Stimulated activated CD8-positive, alpha-beta memory T cell treated with anti-CD3 and anti-CD28 coated beads, Interleukin-4, amount 100 ng/mL, for 4 hours (primary cell): Measurements from ENCODE around the gene ARMC2.

Experiments used
- DNase-seq, 2 donors: peaks; one replicate each; pipeline ENCODE4 v3.0.0-alpha.2; 2020; ENCODE audit warnings: low read depth in 2 of 2, low spot score in 1 of 2

ARMC2 gene

DNA sequence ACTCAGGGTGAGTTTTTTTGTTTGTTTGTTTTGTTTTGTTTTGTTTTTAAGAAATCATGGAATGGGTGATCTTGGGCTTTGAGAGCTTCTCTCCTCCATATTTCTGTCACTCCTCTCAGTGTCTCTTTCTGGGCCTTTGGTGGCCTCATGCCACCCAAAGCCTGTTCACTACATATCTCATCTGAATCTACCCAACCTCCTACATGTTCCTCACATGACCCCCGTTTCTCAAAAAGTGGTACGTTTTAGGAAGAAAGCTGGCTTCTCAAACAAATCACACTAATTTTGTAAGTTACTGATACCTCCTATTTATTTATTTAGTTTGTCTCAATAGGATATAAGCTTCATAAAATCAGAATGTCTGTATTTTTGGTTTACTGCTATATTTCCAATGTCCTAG lies 166.4 kb downstream of the ARMC2 start:
- no peak for DNase-seq

DNA sequence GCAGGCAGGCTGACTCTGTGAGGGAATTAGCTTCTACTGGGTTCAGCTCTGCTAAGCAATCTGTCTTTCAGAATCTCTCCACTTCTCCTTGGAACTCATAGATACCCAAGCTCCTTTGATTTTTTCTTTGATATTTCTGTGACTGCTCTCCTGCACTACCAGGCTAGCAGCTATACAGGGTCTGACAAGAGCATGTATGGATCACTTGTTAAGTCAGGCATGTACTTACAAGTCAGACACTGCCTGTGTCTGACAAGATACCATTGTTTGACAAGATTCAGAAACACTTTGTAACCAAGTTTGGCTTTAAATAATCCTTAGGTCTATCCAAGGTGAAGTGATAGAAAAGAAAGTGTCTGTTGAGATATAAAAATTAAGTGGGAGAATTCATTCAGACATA lies 167.0 kb downstream of the ARMC2 start:
- DNase-seq: no peak

DNA sequence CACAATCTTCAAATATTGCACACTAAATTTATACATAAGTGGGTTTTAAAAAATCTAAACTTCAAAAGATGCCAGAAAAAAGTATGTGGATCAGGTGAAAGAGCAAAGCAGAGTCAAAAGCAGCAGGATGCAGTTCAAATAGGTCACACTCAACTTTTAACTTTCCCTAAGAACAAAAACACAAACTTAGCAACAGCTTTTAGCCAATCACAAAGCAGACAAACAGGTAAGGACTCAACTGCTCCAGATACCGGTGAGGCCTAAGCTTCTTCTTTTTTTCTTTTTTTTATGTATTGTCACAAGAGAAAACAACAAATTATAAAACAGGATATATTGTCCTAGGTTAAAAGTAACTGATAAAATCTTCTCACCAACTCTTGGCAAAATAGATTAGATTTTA lies 171.7 kb downstream of the ARMC2 start:
- DNase-seq: no peak

DNA sequence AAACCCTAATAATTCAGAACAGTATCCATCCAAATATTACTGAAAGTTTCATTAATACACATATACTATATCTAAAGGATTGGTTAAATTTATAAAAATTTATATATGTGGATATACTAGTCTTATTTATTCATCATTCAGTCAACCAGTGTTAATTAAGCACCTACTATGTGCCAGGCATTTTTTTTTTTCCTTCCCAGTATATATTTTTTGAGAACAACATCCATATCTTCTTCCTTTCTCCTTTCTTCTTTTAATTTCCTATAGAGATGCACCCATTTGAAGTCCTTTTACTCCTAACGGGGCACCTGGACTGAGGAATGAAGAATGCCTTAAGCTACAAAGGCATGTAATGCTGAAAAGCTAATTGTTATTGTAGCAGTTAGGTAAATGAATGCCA lies 173.6 kb downstream of the ARMC2 start:
- no peak for DNase-seq

DNA sequence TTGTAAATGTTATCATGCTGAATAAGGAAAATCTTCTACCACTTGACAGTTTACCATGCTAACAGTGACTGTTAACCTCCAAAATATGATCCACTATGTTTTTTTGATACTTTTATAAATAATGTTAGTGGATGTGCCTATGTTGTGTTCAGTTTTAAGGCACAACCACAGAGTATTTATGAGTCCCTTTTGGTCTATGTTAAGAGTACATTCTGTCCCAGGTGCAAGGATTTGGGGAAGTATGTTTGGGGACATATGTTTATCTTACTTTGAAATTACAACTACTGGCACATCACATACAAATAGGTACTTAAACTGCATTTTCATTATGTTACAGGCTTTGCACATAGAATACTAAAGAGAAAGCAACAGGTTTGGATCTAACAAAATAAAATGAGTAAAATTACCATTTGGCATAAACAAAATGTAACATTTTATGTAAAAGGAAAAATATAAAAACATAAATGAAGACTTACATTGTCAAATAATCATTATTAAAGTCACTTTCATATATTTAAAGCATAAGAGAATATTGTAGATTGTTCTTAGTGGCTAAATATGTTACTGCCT lies 175.2 kb downstream of the ARMC2 start:
- no peak for DNase-seq
